GM12872 (cell line): ENCODE measurements around the gene IL5RA.

Experiments
- CTCF ChIP-seq: IDR thresholded peaks from 3 replicates; pipeline ENCODE4 v1.5.1; 2011; ENCODE audit warnings: low read depth, mild to moderate bottlenecking, low read length, moderate library complexity; ENCODE audit not compliant: insufficient read depth

Gene IL5RA

GRCh38 chr3:3110299-3110630 is at the start of gene IL5RA:
TSS of gene IL5RA (minus strand) at chr3:3110374. CDS start at chr3:3104984, 5,390 bp downstream.
- no peak for TF ChIP-seq CTCF

GRCh38 chr3:3157484-3157883 is 47.3 kb upstream of the IL5RA start:
- TF ChIP-seq CTCF: no peak

GRCh38 chr3:3154879-3155610 is 44.9 kb upstream of the IL5RA start:
- TF ChIP-seq CTCF: no peak

- TF ChIP-seq CTCF: no peak
Measured at GRCh38 chr3:3151513-3151912, 41.3 kb upstream of the IL5RA start.

GRCh38 chr3:3149560-3149959 is 39.4 kb upstream of the IL5RA start:
- TF ChIP-seq CTCF: no peak

GRCh38 chr3:3145831-3146230 is 35.7 kb upstream of the IL5RA start:
- no peak for TF ChIP-seq CTCF

GRCh38 chr3:3141939-3142338 is 31.8 kb upstream of the IL5RA start:
- TF ChIP-seq CTCF: no peak

- no peak for TF ChIP-seq CTCF
Measured at GRCh38 chr3:3137526-3137925, 27.4 kb upstream of the IL5RA start.
